NCI-H1048 (cell line): Measurements from ENCODE around the gene RBM33.

ENCODE experiments used
- DNase-seq: peaks from one replicate; lab custom pipeline; 2025; lab: John Stamatoyannopoulos, UW

RBM33 gene

GRCh38 chr7:155824227-155824886 lies 179.9 kb downstream of the RBM33 start:
- DNase-seq: no peak

- no peak for DNase-seq
Observed at GRCh38 chr7:155825336-155825735, 180.9 kb downstream of the RBM33 start.

- no peak for DNase-seq
Observed at GRCh38 chr7:155829796-155830470, 185.5 kb downstream of the RBM33 start.
